ENCODE measurements around the gene CADM4.

- TF ChIP-seq CTCF (IDR thresholded peaks at IDR 0.05; ENCODE audit: low read depth, low read length, poor library complexity, severe bottlenecking) (no peak), EZH2phosphoT487 (IDR thresholded peaks at IDR 0.05; ENCODE audit: borderline replicate concordance, low read length) (no peak)
Measured at GRCh38 chr19:43674596-43674995, 34.9 kb upstream of the CADM4 start.
